ENCODE results near the gene ACADS.

The ACADS gene

GRCh38 chr12:120758798-120759590 is 33.4 kb downstream of the ACADS start:
- no peak for DNase-seq

- DNase-seq, result peak; percentile 85 to 93
Observed at GRCh38 chr12:120759591-120760348, 34.1 kb downstream of the ACADS start.

- DNase-seq, result no peak
Observed at GRCh38 chr12:120760349-120761254, 35.0 kb downstream of the ACADS start.

- DNase-seq, result no peak
Observed at GRCh38 chr12:120761519-120761934, 35.9 kb downstream of the ACADS start.

GRCh38 chr12:120762086-120762485 is 36.5 kb downstream of the ACADS start:
- DNase-seq, result no peak

GRCh38 chr12:120763250-120763649 is 37.6 kb downstream of the ACADS start:
- no peak for DNase-seq

GRCh38 chr12:120764816-120765215 is 39.2 kb downstream of the ACADS start:
- DNase-seq, result no peak

- no peak for DNase-seq
Observed at GRCh38 chr12:120766566-120766965, 40.9 kb downstream of the ACADS start.

GRCh38 chr12:120767071-120768024 is 41.7 kb downstream of the ACADS start:
- DNase-seq, result peak in 1 of 2 experiments; percentile 57

GRCh38 chr12:120771097-120771496 is 45.5 kb downstream of the ACADS start:
- DNase-seq, result no peak

GRCh38 chr12:120774169-120774916 is 48.7 kb downstream of the ACADS start:
- DNase-seq, result no peak

- no peak for DNase-seq
Observed at GRCh38 chr12:120775862-120776552, 50.4 kb downstream of the ACADS start.

- DNase-seq, result no peak
Observed at GRCh38 chr12:120783197-120783596, 57.6 kb downstream of the ACADS start.

GRCh38 chr12:120784804-120785203 is 59.2 kb downstream of the ACADS start:
- no peak for DNase-seq

GRCh38 chr12:120787889-120788288 is 62.3 kb downstream of the ACADS start:
- DNase-seq, result no peak
